GM10266 (cell line): ENCODE measurements around the gene PSMD14.

Experiments
- DNase-seq: peaks from one replicate; pipeline ENCODE4 v3.0.0; 2012; ENCODE audit errors: extremely low spot score
- CTCF ChIP-seq: IDR thresholded peaks from 2 replicates; pipeline ENCODE4 v1.5.1; 2012; ENCODE audit warnings: mild to moderate bottlenecking, low read depth; ENCODE audit not compliant: control insufficient read depth, insufficient read depth; ENCODE audit errors: missing control alignments

The PSMD14 gene

GRCh38 chr2:161283926-161284325 is 24.3 kb upstream of the PSMD14 start:
- TF ChIP-seq CTCF = no peak
- DNase-seq = no peak

GRCh38 chr2:161303535-161304050 is 4.6 kb upstream of the PSMD14 start:
- no peak for TF ChIP-seq CTCF
- no peak for DNase-seq

- no peak for DNase-seq
- no peak for TF ChIP-seq CTCF
Measured at GRCh38 chr2:161306919-161307318, 1.3 kb upstream of the PSMD14 start.

- no peak for DNase-seq
- TF ChIP-seq CTCF = no peak
Measured at GRCh38 chr2:161307676-161308075, 549 bp upstream of the PSMD14 start.

- no peak for DNase-seq
- TF ChIP-seq CTCF = no peak
Measured at GRCh38 chr2:161312996-161313395, 4.8 kb downstream of the PSMD14 start.

- TF ChIP-seq CTCF = no peak
Measured at GRCh38 chr2:161315380-161315779, 7.2 kb downstream of the PSMD14 start.

GRCh38 chr2:161316701-161317100 is 8.5 kb downstream of the PSMD14 start:
- no peak for TF ChIP-seq CTCF
- no peak for DNase-seq

More at GRCh38 chr2:161315380-161315779, 7.2 kb downstream of the PSMD14 start:
- DNase-seq = no peak
